Chondrocyte (in vitro differentiated cells): ENCODE data around the gene JUN. TPM values are rescaled to one million over a fixed set of nuclear protein-coding genes. Genes with fewer than 3 reads are reported as not detected.
A peak's percentile ranks its signal among the peaks of the same experiment; 100 is the strongest.

Source experiments
- DNase-seq: peaks from one replicate; pipeline ENCODE4 v3.0.0; 2021; ENCODE audit warnings: mixed read lengths, low spot score
- H3K27ac Mint-ChIP-seq: one replicate; pipeline ENCODE4 v1.8.0; 2021; ENCODE audit warnings: mild to moderate bottlenecking, moderate library complexity, mixed read lengths; ENCODE audit not compliant: unreplicated experiment
- H3K27me3 Mint-ChIP-seq: 2 replicates; pipeline ENCODE4 v1.8.0; 2021; ENCODE audit warnings: low read depth, mixed read lengths
- H3K36me3 Mint-ChIP-seq: 2 replicates; pipeline ENCODE4 v1.8.0; 2021; ENCODE audit warnings: low read depth, mixed read lengths
- H3K4me1 Mint-ChIP-seq: 2 replicates; pipeline ENCODE4 v1.8.0; 2021; ENCODE audit warnings: low read depth, mild to moderate bottlenecking, mixed read lengths
- H3K4me3 Mint-ChIP-seq: one replicate; pipeline ENCODE4 v1.8.0; 2021; ENCODE audit warnings: mild to moderate bottlenecking, moderate library complexity, mixed read lengths; ENCODE audit not compliant: unreplicated experiment
- H3K9me3 Mint-ChIP-seq: 2 replicates; pipeline ENCODE4 v1.8.0; 2021; ENCODE audit warnings: low read depth, mixed read lengths
- CTCF ChIP-seq: fragments of 200-600 bp; sonication (generic); IDR thresholded peaks from 2 replicates; pipeline ENCODE4 v1.5.0; 2021; ENCODE audit warnings: antibody characterized with exemption, mild to moderate bottlenecking, moderate library complexity
- total RNA-seq: library from RNA; stranded (reverse); gene quantifications from 3 replicates; pipeline ENCODE4 v1.2.1, GENCODE V29; 2021

The JUN gene
- total RNA-seq, 1 donor from 2014 or later, result 92.3 TPM

DNA sequence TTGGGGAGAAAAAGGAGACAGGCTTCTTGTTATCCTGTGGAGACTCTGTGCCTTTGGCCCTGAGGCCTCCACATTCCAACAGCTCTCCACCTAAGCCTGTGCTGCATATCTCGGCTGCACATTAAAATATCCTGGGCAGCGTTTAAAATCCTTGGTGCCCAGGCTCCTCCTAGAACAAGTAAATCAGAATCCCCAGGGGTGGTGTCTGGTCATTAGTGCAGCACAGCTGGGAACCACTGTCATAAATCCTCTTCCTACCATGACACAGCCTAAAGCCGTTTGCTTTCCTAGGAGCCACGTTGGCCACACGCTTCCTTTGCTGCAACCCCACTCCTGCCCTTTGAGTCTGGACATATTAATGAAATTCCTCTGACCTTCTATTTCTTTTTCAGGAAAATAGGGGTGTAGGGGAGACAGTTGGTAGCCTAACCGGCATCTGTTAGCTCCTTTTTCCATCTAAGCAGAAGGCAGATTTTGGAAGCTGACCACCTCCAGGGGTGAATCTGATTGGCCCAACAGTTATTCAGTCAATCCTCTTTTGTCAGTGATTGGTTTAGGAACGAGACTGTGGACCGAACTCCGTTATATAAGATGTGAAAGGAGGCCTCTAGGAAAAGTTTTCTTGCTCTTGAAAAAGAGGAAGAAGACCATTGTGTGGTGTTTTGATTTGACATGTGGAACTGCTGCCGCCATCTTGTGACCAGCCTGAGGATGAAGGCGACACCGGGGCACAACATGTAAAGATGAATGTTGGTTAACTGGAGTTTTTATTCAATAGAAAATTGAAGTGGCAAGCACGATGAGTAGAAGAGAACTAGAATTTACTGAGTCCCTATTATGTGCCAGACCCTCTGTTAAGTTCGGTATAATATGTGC lies 41.9 kb downstream of the JUN start:
- Mint-ChIP-seq H3K9me3 (no peaks in the 10 kb centered on the region), H3K36me3 (no peaks in the 10 kb centered on the region), H3K4me1 (no peaks in the 10 kb centered on the region)

GRCh38 chr1:58739856-58740466 lies 43.9 kb downstream of the JUN start:
- Mint-ChIP-seq H3K4me1 (no peaks in the 10 kb centered on the region), H3K9me3 (no peaks in the 10 kb centered on the region), H3K4me3 (no peak overlapping the region), H3K36me3 (no peaks in the 10 kb centered on the region), H3K27me3 (no peaks in the 10 kb centered on the region), H3K27ac (no peak overlapping the region)
- DNase-seq, result no peak
- peak; percentile 98 for TF ChIP-seq CTCF

More for the DNA sequence above, 41.9 kb downstream of the JUN start:
- no peak for TF ChIP-seq CTCF
- Mint-ChIP-seq H3K27ac (no peak overlapping the region), H3K4me3 (no peak overlapping the region), H3K27me3 (no peaks in the 10 kb centered on the region)
- DNase-seq, result no peak

DNA sequence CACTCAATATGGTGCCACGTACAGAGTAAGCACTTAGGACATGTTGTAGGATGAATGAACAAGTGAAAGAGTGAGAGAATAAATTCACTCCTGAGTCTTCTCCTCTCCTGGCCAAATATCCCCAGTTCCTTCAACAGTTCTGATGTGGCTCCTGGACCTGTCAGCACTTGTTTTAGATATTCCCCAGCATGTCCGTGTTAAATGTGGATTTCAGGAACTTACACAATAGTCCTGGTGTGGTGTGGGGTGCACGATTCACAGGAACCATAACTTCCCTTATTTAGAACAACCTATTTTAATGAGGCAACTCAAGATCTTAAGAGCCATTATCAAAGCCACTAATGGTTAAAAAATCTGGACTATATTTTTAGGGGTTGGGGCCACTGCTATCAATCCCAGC lies 45.0 kb downstream of the JUN start:
- Mint-ChIP-seq H3K36me3 (no peaks in the 10 kb centered on the region), H3K4me3 (no peak overlapping the region), H3K4me1 (no peaks in the 10 kb centered on the region), H3K27me3 (no peaks in the 10 kb centered on the region), H3K9me3 (peaks cover 3% of the 10 kb centered on the region), H3K27ac (no peak overlapping the region)
- no peak for TF ChIP-seq CTCF
- DNase-seq, result no peak

DNA sequence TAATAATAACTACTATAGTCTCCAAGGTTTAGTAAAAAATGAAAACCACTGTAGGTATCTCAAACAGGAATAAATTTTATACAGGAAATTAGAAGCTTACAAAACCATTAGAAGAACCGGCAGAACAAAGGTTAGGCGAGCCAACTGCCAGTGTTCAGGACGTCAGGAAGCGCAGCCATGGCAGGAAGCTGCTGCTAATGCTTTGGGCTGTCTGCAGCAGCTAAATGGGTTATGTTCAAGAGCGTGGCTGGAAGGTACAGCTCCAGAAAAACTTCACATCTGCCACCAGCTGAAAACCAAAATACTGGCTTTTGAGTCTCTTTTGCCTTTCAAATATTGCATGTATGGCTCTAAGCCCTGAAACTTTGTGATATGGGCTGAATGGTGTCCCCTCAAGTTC lies 48.3 kb downstream of the JUN start:
- Mint-ChIP-seq H3K4me1 (no peaks in the 10 kb centered on the region), H3K9me3 (peaks cover 3% of the 10 kb centered on the region), H3K27me3 (no peaks in the 10 kb centered on the region), H3K36me3 (no peaks in the 10 kb centered on the region), H3K27ac (no peak overlapping the region), H3K4me3 (no peak overlapping the region)
- no peak for DNase-seq
- TF ChIP-seq CTCF, result no peak

GRCh38 chr1:58734630-58735029 lies 49.2 kb downstream of the JUN start:
- Mint-ChIP-seq H3K27ac (no peak overlapping the region), H3K36me3 (no peaks in the 10 kb centered on the region), H3K9me3 (peaks cover 3% of the 10 kb centered on the region), H3K27me3 (no peaks in the 10 kb centered on the region), H3K4me1 (no peaks in the 10 kb centered on the region), H3K4me3 (no peak overlapping the region)
- no peak for TF ChIP-seq CTCF
- DNase-seq, result no peak
